Globus pallidus (tissue), 1 donor: ENCODE results near the gene ELFN2.
"Not testable (repeated sequence)": the region's sequence is repeated elsewhere in the genome, so short reads cannot be mapped to it uniquely, and the experiment has no call there.

Experiments used
- DNase-seq: peaks from one replicate; pipeline ENCODE4 v3.0.0-alpha.2; 2015; ENCODE audit warnings: low spot score

ELFN2 gene, protein sequence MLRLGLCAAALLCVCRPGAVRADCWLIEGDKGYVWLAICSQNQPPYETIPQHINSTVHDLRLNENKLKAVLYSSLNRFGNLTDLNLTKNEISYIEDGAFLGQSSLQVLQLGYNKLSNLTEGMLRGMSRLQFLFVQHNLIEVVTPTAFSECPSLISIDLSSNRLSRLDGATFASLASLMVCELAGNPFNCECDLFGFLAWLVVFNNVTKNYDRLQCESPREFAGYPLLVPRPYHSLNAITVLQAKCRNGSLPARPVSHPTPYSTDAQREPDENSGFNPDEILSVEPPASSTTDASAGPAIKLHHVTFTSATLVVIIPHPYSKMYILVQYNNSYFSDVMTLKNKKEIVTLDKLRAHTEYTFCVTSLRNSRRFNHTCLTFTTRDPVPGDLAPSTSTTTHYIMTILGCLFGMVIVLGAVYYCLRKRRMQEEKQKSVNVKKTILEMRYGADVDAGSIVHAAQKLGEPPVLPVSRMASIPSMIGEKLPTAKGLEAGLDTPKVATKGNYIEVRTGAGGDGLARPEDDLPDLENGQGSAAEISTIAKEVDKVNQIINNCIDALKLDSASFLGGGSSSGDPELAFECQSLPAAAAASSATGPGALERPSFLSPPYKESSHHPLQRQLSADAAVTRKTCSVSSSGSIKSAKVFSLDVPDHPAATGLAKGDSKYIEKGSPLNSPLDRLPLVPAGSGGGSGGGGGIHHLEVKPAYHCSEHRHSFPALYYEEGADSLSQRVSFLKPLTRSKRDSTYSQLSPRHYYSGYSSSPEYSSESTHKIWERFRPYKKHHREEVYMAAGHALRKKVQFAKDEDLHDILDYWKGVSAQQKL

DNA sequence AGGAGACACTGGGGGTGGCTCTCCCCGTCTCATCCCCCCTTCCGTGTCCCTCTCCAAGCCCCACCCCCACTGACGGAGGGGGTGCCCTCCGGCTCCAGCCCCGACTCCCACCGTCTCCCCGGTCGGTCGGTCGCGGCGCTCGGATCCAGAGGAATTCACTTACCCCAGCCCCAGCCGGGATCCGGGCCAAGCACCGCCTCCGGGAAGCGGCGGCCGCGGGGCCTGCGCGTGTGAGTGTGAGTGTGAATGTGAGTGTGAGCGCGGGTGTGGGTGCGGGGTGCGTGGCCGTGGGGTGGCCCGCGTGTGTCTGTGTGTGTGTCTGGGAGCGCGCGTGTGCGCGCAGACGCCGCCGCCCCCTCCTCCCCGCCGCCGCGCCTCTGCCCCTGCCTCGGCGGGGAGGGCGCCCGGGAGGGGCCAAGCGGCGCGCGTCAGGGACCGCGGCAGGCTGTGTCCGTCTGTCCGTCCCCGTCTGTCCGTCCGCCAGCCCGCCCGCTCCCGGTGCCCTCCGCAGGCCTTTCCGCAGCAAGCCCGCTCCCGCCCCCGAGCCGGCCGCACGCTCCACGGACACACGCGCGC is at the start of gene ELFN2:
Gene ELFN2 (minus strand): TSS at position 345 of the 576 bp plus-strand sequence. CDS start 51,945 bp downstream, outside the sequence.
- DNase-seq, result no peak

DNA sequence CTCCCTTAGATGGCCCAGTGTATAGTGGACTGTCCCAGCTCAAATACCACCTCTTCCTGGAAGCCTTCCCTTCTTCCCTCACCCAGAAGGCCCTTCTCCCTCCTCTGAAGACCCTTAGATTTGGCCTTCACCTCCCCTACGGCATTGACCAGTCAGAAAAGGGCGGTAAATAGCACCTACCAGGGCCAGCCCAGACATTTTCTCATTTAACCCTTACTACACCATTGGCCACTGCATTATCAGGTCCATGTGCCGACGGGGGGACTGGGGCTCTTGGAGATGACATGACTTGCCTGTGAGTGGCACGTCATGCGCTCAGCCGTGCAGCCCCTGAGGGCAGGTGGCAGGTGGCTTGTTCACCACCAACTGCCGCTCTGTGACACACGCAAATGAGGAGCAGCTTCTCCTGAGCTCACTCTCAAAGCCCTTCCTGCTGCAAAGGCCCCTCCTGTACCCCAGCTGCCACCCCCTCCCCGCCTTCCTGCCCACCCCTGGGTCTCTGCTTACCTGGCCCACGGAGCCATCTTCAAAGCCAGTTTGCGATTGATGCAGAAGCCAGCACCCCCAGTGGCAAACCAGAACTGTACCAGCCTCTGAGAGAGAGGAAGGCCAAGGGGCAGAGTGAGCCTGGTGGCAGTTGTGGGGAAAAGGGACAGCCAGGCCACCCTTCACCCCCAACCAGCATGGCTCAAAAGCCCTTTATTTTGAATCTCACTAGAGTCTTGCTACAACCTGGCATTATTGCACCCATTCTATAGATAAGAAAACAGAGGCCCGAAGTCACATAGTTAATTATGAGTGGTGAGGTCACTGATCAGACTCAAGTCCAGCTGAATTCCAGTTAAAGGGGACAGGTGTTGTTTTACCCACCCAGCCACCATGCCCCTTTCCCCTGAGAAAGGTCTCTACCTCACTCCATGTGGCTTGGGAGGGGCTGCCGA is 49.4 kb upstream of the ELFN2 start:
- no peak for DNase-seq

DNA sequence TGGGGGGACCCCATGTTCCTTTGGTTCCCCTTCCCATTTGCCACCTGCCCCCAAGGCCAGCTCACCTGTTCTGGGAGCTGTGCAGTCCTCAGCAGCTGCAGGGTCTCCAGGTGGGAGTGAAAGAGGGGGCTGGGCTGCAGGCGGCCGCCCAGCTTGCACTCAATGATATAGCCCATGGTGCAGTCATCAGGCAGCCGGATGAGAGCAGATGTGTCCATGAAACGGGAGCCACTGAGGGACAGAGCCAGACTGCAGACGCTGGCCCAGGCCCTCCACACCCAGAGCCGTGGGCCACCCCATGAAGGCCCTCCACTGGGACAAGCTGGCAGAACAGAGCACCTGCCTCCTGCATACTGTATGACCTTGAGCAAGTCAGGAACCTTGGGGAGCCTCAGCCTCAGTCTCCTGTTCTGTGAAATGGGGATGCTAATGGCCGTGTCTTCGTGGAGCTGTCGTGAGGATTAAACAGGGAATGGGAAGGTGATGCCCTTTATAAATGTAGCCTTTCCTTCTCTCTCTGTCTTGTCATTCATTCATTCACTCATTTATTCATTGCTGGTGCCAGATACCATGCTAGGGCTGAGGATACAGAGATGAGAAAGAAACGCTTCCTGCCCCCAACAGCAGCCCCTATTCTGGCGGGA is 47.3 kb upstream of the ELFN2 start:
- DNase-seq, result no peak

DNA sequence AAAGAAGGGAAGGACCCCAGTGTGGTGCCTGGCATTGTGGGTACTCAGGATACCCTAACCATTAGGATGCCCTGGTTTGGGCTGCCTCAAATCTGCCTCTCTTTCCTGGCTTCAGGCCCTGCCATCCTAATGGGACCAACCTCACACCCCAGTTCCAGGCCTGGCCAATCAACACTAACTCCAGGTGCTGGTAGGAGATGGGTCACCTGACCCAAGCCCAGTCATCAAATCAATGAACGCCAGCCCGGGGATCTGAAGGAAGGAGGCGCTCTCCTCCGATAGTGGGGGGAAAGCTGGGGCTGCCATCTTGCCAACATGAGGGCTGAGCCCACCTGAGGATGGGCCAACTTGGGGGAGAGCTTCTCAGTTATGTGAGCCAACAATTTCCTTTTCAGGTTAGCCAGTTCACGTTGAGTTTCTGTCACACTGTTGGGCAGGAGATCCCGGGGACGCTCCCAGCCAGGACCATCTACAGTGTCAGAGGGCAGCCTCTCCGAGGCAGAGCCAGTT is 46.2 kb upstream of the ELFN2 start:
- DNase-seq, result no peak

DNA sequence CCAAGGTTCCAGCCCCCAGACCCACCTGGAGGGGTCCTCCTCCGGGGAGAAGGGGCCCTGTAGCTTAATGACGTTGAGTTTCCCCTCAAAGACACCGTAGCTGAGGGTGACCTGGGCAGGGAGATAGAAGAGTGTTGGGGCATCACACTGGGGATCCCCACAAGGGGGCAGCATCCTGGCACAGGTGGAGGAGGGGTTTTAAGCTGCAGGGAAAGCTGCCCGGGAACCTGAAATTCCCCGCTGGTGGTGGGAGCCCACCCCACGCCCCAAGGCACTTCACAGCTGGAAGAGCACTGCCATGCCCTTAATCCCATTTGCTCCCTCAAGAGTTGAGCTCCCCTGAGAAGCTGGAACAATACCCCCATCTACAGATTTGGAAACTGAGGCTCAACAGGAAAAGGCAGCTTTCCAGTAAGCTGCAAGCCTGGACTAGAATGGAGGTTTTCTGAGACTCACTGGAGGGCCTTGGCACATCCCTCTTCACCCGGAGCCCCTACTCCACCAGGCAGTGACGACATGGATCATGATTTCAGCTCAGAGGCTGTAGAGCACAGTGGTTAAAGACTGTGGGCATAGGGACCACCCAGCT is 45.2 kb upstream of the ELFN2 start:
- DNase-seq, result no peak

DNA sequence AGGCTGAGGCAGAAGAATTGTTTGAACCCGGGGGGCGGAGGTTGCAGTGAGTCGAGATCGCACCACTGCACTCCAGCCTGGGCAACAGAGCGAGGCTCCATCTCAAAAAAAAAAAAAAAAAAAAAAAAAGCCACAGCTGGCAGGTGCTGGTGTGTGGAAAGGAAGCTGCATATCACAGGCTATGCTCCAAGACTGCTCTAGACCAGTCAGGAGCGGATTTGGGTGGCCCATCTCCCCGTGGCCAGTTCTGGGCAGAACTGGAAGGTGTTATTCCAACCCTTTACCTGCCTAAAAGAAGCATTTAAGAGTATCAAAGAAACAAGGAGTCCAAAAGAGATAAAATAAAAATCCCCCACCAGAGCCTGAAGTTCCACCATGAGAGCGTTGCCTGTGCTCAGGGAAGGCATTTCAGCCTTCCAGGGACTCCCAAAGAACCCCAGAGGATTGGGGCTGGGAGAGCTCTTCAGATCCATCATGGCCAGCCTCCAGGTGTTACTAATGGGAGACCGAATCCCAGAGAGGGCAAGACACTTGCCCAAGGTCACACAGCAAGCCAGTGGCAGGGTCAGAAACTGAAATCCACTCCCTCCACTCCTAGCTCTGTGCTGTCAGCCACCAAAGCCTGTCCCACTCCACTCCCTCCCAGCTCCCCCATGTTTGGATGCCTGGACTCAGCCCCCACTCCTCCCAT is 44.6 kb upstream of the ELFN2 start:
- no peak for DNase-seq

DNA sequence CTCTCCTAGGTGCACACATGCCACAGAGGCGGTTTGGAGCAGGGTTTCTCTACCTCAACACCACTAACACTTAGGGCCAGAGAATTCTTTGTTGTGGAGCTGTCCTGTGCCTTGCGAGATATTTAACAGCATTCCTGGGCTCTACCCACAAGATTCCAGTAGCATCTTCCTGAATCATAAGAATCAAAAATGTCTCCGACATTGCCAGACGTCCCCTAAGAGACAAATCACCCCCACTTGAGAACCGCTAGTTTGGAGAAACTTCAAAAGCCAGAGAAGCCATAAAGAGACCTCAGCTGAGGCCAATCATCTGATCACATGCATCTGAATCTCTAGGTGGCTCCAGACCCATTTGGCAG is 42.8 kb upstream of the ELFN2 start:
- DNase-seq, result no peak

DNA sequence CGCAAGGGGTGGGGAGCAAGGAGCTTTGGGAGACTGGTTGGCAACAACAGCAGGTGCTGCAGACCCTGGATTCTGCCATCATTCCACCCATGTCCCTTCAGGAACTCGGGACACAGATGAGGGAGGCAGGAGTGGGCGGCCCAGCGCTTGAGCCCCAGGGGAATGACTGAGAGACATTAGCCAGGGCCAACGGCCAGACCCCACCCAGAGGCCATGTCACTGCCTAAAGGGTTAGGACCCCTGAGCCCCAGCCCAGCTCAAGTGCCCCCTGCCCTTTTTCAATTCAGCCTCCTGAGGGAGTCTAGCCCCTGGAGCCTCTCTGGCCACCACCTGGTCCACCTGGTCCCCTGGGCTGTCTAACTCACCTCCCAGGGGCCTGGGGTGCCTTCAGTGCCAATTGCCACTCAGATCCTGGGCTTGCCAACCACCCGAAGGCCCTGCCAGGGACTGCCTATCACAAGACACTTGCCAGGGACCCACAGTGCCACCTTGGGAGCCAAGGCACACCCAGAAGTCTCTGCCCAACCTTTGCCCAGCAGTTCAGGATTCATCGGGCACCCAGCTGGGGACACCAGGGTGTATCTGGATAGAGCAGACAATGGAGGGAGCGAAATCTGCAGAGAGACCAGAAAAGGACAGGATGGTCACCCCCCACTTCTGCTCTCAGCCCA is 42.3 kb upstream of the ELFN2 start:
- DNase-seq, result no peak

DNA sequence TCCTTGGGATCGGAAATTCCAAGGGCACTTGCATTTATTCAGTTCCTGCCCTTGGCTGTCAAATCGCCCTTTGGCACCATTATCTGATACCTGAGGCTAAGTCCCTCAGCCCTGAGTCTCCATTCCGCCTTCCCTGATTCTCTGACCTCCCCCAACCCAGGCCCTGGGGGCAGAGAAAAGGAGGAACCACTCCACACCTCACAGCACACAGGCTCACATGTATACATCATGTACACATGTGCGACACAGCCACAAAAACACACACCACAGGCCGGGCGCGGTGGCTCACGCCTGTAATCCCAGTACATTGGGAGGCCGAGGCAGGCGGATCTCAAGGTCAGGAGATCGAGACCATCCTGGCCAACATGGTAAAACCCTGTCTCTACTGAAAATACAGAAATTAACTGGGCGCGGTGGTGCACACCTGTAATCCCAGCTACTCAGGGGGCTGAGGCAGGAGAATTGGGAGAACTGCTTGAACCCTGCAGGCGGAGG is 41.0 kb upstream of the ELFN2 start:
- not testable (repeated sequence) for DNase-seq

DNA sequence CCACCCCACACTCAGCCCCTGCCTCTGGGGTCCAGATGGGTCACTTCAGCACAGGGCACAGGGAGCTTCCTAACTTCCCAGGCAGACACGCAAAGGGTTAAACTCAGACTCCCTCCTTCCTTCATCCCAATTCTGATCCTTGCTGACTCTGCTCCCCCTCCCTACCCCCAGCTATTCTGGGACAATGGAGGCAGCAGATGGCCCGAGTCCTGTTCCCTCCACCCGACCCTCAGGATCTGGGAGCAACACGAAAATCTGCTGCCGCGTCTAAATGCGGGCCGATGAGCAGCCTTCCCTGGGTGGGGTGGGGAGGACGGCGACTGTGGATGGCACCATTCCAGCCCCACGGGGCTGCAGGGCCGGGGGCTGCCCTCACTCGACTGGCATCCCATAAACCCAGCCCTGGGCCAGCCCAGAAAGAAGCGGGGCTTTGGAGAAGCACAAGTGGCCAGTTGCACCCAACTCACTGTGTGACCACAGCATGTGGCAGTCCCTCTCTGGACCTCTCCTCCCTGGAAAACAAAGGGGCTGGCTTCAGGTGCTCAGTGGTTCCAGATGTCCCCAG is 40.2 kb upstream of the ELFN2 start:
- no peak for DNase-seq

DNA sequence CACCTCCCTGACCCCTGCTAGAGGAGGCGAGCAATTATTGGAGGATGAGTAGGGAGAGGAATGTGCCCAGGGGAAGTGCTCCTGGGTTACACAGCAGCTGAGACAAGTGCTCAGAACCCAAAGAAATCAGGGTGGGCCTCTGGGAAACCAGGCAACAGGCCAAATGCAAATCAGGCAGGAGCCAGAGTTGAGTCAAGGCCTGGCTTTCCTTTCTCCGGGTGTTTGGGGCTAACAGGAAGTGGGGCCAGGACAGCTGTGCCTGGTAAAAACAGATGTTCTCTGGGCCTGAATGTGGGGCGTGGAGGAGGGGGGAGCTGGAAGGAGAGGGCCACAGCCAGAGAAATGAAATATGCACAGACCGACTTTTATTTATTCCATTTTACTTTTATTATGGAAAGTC is 36.9 kb upstream of the ELFN2 start:
- DNase-seq, result no peak

DNA sequence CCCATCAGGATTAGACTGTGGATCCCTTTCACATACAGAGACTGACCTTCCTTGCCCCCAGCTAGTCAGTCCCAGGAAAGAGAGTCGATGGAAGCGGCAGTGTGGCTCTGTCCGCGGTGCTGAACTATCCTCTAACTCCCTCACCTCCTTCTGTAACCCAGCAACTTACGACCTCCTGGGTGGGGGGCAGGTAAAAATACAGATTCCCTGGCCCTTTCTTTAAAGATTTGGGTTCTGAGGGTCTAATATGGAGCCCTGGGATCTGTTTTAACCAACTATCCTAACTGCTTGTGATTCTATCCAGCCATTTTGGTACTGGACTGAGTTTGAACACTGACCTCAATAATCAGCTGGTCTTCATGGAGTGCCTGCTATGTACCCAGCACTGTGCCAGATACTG is 35.7 kb upstream of the ELFN2 start:
- no peak for DNase-seq

DNA sequence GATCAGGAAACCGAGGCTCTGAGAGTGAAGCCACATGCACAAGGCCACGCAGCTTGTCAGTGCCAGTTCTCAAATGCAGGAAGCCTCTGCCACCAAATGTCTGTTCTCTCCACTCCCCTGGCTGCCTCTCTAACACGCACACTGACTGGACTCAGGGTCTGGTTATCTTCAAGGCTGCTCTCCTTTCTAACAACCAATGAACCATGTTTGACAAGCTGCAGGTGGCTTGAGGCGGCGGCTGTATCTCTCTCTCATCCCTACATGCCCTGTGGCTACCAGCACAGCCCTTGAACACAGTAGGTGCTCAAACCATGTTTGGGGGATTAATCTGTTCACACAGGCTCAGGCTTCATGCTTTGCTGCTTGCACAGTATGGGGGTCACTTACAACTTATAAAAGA is 35.2 kb upstream of the ELFN2 start:
- DNase-seq, result no peak

DNA sequence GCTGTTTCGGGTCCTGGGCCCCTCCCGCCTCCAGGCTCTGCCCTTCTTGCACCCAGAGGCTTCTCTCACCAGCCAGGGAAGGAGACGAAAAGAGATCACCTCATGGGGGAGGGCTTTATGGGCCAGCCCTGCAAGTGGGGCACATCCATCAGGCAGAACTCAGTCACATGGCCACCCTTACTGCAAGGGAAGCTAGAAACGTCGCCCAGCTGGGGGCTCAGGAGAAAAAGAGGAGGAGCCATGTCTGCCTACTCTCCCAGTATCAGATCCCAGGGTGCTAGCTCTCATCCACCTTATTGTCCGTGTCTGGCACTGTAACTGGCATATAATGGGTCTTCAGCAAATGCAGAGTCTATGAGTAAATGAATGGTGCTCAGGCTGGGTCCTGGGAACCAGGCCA is 34.7 kb upstream of the ELFN2 start:
- no peak for DNase-seq

DNA sequence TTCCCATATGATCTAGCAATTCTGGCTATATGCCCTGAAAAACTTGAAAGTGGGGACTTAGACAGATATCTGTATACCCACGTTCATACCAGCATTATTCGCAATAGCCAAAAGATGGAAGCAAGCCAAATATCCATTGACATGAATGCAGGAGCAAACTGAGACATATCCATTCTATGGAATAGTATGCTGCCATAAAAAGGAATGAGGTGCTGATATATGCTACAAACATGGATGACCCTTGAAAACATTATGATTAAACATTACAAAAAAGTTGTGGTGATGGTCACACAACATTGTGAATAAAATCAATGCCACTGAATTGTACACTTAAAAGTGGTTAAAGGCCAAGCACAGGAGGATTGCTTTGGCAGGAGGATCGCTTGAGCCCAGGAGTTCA is 33.4 kb upstream of the ELFN2 start:
- DNase-seq, result no peak

DNA sequence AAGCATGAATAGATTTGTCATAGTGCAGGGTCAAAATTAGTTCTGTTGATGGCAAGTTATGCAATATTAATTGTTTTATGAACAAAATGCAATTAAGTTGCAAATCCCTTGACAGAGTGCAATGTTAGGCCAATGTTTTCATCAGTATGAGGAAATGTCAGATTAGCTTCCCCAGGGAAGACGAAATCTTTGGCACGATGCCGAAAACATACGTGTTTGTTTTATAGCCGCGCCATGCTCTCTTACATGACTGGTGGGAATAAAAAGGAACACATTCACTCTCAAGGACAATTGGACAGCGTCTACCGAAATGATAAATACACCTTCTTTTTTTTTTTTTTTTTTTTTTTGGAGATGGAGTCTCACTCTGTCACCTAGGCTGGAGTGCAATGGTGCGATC is 31.9 kb upstream of the ELFN2 start:
- no peak for DNase-seq

DNA sequence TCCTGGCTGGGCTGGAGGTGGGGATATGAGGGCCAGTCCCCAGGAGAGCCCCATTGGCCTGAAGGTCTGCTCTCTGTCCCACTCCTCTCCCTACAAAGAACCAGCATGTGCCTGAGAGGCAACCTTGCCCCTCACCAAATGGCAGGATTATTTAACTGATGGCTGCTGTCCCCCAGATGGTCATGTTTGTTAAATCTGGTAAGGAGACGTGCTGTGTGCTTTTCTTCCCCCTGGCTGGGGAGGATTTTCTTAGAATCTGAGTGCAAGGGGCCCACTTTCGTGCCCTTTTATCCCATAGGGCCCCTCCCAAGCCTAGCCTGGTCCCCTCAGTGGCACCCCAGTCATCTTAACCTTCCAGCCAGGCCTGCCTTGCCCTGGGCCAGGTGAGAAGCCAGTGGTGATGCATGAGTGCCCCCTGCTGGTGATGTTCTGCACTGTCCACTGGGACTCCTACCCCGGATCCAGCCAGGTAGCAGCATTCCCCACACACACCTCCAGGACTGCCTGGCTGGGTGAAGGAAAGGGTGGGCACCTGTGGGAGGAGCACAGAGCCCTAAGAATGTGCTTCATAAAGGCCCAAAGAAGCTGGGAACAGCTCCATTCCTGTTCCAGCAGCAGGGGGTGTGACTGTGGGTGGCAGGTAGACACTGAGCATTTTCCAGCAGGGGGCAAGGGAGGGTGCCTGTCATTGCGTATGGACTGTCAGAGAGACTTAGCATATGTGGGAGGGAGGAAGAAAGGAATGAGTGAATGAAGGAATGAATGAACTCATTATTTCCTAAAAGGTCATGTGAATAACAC is 30.0 kb upstream of the ELFN2 start:
- peak; percentile 21 for DNase-seq

DNA sequence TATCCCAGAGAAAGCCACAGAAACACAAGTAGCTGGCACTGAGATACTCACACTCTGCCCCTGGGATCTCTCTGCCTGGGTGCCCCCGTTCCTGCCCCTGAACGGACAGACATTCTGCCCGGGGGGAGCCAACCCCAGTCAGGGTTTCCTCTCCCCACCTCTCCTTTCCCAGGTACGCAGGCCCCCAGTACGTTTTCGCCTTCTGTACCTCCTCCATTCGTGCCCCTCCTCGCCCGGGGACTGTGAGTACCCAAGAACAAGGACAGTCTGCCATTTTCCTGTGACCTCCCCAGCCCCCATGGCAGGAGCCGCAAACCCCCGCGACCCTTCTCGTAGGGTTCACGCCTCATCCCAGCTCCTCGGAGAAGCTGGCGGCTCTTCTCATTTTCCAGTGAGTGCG is 29.1 kb upstream of the ELFN2 start:
- no peak for DNase-seq
